Measurements from ENCODE around the gene SNED1.

SNED1 gene

GRCh38 chr2:241067501-241068135 lies 69.2 kb downstream of the SNED1 start:
- DNase-seq (ENCODE audit: low read depth, low spot score), result no peak

DNA sequence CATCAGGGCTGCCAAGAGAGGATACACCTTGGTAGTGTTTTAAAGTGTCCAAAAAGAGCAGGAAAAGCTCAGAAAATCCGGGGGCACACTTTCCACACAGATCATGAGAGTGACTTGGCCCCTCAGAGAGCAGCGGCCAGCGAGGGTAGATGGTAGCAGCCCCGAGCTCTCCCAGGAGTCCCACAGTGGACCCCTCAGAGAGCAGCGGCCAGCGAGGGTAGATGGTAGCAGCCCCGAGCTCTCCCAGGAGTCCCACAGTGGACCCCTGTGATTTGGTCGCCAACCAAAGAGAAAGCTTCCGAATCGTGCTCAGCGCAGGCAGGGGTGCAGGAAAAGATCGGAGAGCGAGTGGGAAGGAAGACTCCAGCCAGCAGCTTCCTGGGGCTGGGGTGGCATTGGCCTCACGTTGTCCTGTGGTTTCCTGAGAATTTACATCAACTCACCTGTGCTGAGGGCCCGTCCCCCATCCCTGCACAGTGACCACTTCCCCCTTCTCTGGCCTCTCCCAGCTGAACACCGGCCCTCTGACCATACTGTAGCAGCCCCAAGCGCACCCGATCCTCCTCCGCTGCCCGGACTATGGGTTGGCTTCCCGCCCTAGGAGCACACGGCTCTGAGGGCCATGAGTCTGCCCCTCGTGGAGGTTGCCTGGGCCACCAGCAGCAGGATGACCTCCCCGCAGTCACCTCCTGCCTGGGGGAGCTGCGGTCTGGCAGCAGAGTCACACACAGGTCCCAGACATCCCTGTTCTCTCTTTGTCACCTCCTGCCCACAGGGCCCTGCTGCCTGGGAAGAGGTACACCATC lies 69.9 kb downstream of the SNED1 start:
- DNase-seq (ENCODE audit: low read depth, low spot score), result no peak

DNA sequence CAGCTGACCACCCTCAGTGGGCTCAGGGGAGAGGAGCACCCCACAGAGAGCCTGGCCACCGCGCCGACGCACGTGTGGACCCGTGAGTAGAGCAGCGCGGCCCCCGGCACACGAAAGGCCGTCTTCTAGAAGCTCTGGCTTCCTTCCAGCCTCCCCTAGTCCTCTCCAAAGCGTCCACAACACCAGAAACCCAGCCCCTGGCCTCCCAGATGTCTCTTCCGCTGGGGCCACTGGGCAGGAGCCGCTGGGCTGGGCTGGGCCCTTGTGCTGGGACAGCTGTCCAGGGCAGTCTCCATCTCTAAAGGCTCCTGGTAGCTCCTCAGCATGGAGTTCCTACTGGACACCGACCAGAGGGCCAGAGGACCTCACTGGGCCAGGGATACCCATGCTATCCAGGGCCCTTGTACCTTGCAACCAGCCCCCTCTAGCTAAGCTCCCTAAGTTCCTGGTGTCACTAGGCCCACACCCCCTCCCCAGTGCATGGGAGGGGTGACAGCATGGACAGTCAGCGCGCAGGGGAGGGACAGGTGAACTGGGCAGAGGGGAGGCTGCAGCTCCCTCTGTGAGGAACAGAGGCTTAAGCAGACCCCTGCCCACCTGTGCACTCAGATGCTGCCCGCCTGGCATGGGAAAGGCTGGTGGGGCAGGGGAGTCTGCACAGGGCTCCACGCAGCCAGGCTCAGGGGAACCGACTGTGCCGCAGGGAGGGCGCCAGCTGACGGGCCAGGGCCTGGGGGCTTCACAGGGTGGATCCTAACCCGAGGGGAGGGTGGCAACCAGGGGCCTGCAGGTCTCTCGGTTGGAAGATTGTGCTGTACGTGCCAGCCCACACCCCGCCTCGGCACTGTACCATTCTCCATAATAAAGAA lies 70.8 kb downstream of the SNED1 start:
- no peak for DNase-seq (ENCODE audit: low read depth, low spot score)

GRCh38 chr2:241069821-241070281 lies 71.4 kb downstream of the SNED1 start:
- no peak for DNase-seq (ENCODE audit: low read depth, low spot score)

- DNase-seq (ENCODE audit: low read depth, low spot score), result no peak
Observed at GRCh38 chr2:241070361-241070760, 71.9 kb downstream of the SNED1 start.

DNA sequence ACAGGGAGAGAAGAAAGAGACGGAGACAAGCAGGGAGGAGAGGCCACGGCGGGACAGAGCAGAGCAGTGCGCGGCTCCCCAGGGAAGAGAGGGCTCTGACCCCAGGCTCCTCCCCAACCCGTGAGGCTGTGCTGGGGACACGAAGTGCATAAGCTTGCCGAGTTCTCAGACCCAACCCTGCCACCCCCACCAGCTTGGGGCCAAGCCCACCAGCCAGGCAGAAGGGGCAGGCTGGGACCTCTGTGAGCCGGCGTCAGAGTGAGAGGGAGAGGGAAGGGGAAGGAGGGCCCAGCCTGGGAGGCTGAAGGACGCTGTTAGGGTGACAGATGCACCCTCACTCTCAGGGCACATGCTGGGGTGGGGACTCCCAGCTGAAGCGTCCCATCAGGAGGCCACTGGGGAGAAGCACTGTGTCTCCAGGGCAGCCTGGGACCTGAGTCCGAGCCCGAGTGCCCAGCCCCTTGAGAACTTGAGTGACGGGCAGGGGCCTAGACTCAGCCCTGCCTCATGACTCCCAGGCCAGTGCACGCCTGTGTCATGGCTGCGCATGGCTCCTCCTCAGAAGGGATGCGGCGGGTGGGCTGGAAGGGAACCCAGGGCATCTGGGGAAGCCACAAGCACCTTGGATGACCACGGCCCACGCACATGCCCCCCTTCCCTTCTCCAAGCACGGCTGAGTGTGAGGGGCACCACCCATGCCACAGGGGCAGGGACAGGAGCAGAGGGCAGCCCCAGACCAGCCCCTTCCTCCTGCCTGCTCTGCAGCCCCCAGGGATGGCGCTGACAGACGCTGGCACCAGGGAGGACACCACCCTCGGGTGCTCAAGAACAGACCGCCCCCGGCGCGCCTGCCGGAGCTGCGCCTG lies 72.6 kb downstream of the SNED1 start:
- no peak for DNase-seq (ENCODE audit: low read depth, low spot score)

GRCh38 chr2:241071677-241072111 lies 73.3 kb downstream of the SNED1 start:
- DNase-seq (ENCODE audit: low read depth, low spot score), result no peak

DNA sequence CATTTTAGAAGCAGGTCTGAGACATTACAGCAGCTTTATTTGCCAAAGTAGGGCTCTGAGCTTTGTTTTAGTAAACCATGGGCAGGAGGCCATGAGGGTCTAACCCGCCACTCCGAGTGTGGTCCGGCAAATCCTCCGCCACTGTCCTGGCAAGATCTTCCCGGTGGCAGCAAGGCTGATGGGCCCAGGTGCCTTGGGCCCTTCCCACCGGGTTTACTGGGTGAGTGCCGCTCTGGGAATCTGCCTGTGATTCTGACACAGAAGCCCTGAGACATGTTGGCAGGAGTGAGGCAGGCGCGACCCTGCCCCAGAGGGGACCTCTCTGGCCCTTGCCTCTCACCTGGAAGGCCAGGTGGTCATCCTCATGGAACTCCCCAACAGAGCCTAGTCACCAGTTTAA lies 73.7 kb downstream of the SNED1 start:
- DNase-seq (ENCODE audit: low read depth, low spot score), result no peak

GRCh38 chr2:241072553-241073165 lies 74.2 kb downstream of the SNED1 start:
- DNase-seq (ENCODE audit: low read depth, low spot score), result no peak

DNA sequence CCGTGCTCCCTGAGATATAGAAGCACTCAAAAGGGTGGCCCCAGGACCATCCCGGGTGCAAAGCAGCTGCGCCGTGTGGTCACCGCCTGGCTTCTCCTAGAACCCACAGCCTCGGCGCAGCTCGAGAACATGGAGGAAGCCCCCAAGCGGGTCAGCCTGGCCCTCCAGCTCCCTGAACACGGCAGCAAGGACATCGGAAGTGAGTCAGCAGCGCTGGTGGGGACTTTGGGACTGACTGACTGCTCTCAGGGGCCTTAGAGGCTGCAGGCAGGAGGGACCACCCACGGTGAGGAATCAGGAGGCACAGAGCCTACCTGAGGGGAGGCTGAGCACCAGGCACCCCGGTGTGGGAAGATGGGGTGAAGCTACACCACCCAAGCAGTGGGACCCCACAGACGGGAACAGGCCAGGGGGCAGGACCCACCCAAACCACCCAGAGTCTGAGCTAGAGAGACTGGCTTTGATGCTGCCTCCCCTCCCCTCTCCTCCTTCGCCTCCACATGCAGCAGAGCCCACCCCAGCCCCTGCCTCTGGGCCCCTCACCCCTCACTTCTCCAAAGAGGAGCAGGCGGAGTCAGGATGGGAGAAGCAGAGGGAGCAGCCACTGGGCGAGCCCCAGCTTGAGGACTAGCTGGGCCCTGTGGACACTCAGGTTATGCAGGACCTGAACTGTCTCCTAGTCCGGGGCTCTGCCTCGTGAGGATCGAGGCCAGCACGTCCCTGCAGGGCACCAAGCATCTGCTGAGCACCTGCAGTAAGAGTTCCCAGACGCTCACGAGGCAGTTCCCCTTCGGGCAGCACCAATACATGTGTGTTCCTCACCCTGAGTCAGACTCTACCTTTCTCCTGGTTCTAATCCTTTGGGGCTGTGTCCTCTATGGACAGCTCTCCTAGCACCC lies 75.0 kb downstream of the SNED1 start:
- no peak for DNase-seq (ENCODE audit: low read depth, low spot score)

- DNase-seq (ENCODE audit: low read depth, low spot score), result no peak
Observed at GRCh38 chr2:241074065-241074818, 75.8 kb downstream of the SNED1 start.

GRCh38 chr2:241074901-241075540 lies 76.6 kb downstream of the SNED1 start:
- no peak for DNase-seq (ENCODE audit: low read depth, low spot score)

DNA sequence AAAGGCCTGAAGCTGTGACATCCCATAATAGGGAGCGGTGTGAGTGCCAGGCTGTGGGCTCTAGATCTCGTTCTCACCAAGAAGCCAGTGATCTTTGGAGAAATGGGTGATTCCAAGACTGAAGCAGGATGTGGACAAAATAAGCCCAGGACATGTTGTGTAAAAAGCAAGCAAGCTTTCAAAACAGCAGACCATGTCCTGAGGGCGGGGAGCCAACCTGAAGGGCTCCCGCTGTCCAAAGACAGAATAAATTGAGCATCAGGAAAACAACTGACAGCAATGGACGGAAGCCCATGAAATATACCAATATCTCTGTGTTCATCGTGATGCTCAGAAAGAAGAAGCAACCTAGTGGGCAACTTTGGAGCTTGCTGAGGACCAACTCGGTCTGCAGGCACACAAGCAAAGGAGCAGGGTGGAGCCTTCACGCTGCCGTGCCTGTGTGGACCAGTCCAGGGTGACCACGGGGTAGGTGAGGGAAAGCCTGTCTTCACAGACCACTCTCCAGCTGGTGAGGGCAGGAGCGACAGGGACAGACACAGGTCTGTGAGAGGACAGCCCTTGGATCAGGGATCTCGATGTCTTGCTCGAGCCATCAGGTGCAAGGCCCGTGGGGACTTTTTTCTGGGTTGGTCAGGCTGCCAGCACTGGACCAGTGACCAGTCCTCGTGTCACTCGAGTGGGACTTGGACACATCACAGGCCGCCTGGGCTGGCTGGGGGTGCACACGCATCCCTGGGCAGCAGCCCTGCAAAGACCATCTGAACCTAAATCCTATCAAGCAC lies 82.2 kb downstream of the SNED1 start:
- no peak for DNase-seq (ENCODE audit: low read depth, low spot score)

DNA sequence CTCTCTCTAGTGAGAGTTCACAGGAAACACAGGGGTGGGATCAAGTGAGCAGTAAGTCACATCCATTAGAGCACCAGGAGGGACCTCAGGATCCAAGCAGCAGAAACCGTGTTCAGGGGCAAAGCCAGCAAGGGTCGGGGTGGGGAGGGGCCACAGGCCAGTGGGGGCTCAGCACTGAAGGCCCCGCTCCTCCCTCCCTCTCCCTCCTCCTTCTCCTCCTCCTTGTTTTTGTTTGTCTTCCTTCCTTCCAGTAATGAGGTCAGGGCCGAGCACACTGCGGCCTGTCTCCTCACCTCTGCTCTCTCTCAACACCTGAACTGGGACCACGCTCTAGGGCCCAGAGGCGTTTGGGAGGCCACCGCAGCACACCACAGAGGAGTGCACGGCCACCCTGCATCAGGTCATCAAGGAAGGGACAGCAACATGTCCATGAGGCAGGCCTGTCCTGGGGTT lies 82.8 kb downstream of the SNED1 start:
- no peak for DNase-seq (ENCODE audit: low read depth, low spot score)

GRCh38 chr2:241081643-241082340 lies 83.4 kb downstream of the SNED1 start:
- no peak for DNase-seq (ENCODE audit: low read depth, low spot score)

DNA sequence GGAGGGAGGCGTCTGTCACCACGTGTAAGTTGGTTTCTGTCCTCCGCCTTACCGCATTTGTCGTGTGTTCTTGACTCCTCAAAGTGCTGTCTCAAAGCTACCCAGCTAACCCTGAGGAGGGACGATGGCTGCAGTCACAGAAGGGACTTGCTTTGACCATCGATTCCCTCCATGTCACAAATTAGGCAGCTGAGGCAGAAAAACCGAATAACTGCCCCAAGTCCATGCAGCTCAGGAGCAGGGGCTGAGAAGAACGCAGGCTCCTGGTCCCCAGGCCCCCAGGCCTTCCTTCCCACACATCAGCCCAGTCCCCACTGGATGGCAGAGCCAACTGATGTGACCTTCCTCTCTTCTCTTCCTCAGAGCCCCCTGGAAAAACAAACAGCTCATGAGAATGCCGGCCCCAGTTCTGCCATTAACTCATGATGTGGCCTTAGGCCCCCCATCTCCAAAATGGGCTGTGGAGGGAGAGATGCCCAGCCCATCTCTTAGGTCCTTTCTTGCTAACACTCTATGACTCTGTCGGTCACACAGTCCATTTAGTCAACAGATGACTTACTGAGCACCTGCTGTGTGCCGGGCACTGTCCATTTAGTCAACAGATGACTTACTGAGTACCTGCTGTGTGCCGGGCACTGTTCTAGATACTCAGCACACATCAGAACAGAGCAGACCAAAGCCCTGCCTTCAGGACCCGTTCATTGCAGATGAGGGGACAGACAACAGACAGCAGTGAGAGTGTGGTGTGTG lies 84.1 kb downstream of the SNED1 start:
- no peak for DNase-seq (ENCODE audit: low read depth, low spot score)
